ENCODE measurements around the gene CTNS.
"Not testable (repeated sequence)": the region's sequence is repeated elsewhere in the genome, so short reads cannot be mapped to it uniquely, and the experiment has no call there.

CTNS gene

GRCh38 chr17:3688852-3689261 lies 52.3 kb downstream of the CTNS start:
- DNase-seq, result no peak

DNA sequence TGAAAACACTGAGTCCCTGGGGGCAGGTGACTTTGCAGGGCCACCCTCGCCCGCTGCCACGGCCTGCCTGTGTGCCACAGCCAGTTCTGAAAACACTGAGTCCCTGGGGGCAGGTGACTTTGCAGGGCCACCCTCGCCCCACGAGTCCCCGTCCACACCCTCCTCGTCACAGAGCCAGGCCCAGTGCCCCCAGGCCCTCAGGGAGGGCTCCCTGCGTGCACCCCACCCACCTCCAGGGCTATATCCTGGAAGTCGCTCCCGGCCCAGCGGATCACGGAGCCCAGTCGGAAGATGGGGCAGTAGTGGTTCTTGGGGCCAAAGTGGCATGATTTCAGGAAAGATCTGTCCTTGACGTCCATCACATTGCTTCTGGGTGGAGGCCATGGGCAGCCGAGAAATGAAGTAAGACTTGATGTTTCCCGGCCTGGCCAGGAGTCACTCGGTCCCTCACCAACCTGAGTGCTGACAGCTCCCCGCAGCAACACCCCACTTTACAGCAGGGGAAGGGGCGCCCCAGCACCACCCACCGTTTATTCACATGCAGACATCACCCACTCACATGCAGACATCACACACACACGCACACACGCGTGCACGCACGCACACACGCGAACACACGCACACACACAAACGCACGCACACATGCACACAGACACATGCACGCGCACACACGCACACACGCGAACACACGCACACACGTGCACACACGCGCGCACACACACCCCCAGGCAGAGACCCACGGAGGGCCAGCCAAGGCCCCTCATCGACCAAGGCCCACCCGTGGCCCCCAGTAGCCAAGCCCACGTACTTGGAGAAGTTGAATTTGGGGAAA lies 52.9 kb downstream of the CTNS start:
- DNase-seq, result no peak

DNA sequence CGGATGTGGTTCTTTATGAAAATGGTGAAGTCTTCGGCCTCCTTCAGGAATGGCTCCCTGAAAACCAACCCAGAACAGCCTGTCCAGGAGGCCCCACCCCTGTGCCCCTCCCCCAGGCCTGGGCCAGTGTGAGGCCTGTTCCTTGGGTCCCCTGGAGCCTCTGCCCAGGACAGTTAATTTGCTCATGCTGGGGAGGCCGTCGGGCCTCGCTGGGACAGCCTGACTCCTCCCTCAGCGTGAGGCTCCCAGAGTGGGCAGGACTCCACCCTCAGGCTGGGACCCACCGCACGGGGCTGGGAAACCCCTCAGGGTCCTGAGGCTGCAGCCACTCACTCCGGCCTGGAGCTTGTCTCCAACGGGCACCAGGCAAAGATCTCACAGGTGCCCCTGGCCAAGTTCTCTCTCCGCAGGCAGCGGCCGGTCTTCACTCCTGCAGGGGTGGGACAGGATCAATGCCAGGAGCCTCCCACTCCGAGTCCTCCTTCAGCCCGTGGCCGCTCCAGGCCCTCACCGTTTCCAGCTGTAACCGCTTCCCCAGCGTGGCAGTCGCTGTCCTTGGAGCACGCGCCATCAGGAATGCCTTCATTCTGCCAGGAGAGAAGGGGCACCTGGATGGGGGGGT lies 53.6 kb downstream of the CTNS start:
- DNase-seq, result no peak

- no peak for DNase-seq
Measured at GRCh38 chr17:3691617-3692067, 55.1 kb downstream of the CTNS start.

GRCh38 chr17:3692346-3692745 lies 55.8 kb downstream of the CTNS start:
- DNase-seq, result no peak

- DNase-seq, result no peak
Measured at GRCh38 chr17:3693141-3693540, 56.6 kb downstream of the CTNS start.

DNA sequence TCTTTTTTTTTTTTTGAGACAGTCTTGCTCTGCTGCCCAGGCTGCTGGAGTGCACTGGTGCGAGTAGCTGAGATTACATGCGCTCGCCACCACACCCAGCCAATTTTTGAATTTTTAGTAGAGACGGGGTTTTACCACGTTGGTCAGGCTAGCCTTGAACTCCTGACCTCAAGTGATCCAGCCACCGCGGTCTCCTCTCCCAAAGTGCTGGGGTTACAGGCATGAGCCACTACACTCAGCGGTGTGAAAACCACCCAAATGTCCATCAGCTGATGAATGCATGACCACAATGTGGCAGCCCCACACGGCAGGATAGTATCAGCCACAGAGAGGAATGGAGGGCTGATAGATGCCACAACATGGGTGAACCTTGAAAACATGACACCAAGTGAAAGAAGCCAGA lies 57.3 kb downstream of the CTNS start:
- DNase-seq, result no peak

GRCh38 chr17:3695129-3695722 lies 58.7 kb downstream of the CTNS start:
- DNase-seq, result no peak

DNA sequence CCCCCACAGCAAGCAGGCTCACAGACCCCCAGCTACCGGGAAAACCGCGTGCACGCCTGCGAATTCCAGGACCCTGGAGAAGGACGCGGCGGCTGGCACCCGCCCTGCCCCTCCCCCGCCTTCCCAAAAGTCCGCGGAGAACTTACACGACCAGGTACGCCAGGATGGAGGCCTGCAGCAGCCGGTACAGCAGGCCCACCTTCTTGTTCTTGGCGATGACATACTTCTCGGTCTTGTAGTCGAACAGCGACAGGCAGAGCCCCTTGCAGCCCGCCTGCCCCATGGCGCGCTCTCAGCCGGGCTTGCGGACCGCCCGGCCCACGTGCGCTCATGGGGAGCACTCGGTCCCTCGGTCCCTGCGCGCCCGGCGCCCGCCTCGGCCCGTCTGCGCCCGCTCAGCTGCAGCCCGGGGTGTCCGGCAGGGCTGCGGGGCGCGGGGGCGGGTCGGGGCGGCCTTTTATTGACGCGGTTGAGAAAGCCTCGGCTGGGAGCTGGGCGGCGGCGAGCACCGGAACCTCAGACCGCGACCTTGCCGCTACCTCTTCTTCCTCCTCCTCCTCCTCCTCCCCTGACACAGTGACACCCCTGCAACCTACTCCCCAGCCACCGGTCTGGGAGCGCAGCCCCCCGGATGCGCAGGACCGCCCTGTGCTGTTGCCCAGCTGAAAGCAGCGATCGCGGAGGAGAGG lies 59.3 kb downstream of the CTNS start, which contains the start of gene P2RX5:
Gene P2RX5, minus strand, starts transcription at position 433 of the 689 bp plus-strand sequence. Its CDS starts 150 bp downstream, at position 283.
- DNase-seq, result peak; percentile 51

GRCh38 chr17:3697103-3697476 lies 60.5 kb downstream of the CTNS start:
- no peak for DNase-seq

- DNase-seq, result no peak
Measured at GRCh38 chr17:3698139-3698538, 61.6 kb downstream of the CTNS start.

DNA sequence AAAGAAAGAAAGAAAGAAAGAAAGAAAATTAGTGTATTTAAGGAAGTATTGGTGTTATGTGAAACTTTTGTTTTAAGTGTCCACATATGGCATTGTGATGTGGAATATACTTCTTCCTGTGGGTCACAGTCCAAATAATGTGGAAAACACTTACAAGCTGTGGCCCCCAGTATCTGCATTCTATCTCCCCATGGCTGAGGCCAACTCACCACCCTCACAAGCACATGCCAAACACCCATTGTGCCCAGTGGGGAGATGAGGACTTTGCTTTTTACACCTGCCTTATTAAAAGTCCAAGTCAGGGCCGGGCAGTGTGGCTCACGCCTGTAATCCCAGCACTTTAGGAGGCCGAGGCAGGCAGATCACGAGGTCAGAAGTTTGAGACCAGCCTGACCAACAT lies 63.4 kb downstream of the CTNS start:
- DNase-seq, result no peak

DNA sequence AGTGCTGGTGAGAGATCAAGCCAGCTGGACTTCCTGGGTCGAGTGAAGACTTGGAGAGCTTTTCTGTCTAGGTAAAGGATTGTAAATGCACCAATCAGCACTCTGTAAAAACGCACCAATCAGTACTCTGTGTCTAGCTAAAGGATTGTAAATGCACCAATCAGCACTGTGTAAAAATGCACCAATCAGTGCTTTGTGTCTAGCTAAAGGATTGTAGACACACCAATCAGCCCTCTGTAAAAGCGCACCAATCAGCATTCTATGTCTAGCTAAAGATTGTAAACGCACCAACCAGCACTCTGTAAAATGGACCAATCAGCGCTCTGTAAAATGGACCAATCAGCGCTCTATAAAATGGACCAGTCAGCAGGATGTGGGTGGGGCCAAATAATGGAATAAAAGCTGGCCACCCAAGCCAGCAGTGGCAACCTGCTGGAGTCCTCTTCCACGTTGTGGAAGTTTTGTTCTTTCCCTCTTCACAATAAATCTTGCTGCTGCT lies 65.5 kb downstream of the CTNS start:
- not testable (repeated sequence) for DNase-seq

DNA sequence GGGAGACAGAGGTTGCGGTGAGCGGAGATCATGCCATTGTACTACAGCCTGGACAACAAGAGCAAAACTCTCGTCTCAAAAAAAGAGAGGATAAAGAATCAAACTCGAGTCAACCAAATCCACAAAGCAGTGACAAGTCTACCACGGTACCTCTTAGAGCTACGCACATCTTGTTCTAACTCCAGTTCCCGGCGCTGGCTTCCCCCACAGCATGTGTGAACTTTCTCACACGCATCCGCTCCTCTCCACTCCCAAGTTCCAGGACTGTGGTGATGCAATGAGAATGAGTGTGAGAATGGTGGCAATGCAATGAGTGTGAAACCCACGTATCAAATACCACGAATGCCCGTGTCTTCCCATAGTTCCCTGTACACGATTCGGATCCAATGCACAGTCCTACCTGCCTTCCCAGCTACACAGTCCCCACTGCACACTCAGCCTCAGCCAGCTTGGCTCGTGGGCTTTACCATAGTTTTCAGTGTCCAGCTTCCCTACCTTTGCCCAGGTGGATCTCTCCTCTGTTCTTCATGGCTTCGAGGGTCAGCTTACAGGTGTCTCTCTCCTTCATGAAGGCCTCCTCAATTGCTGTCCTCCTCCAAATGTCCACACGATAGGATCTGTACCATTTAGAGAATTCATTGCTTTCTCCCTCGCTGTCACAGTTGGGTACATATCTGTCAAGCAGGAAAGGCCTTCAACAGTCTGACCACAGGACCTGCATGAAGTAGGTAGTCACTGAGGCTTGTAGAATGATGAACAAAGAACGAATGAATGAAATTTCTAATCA lies 68.6 kb downstream of the CTNS start:
- no peak for DNase-seq

GRCh38 chr17:3705718-3705984 lies 69.1 kb downstream of the CTNS start:
- DNase-seq, result not testable (repeated sequence)

- DNase-seq, result no peak
Measured at GRCh38 chr17:3708366-3708765, 71.8 kb downstream of the CTNS start.

- peak; percentile 51 for DNase-seq
Measured at GRCh38 chr17:3710951-3711383, 74.4 kb downstream of the CTNS start.
